Neural progenitor cell (in vitro differentiated cells): ENCODE measurements around the gene HS3ST3A1. TPM values are rescaled to one million over a fixed set of nuclear protein-coding genes. Genes with fewer than 3 reads are reported as not detected.
A peak's percentile ranks its signal among the peaks of the same experiment; 100 is the strongest.

Source experiments
- DNase-seq: peaks from one replicate; pipeline ENCODE4 v3.0.0-alpha.2; 2016; ENCODE audit warnings: low spot score
- H2AFZ ChIP-seq: fragments of 200-600 bp; sonication (generic); replicated peaks from 2 replicates; pipeline ENCODE4 v1.6.1; 2016; ENCODE audit warnings: antibody characterized with exemption
- H3F3A ChIP-seq: fragments of 200-600 bp; sonication (generic); 2 replicates; pipeline ENCODE4 v1.6.1; 2016; ENCODE audit warnings: antibody characterized with exemption, low read depth
- H3K27ac ChIP-seq: fragments of 200-600 bp; sonication (generic); 2 replicates; pipeline ENCODE4 v1.5.1; 2016; ENCODE audit warnings: mild to moderate bottlenecking
- H3K27me3 ChIP-seq: fragments of 200-600 bp; sonication (generic); 2 replicates; pipeline ENCODE4 v1.6.1; 2016; ENCODE audit warnings: mild to moderate bottlenecking, moderate library complexity
- H3K36me3 ChIP-seq: fragments of 200-600 bp; sonication (generic); 2 replicates; pipeline ENCODE4 v1.5.1; 2016
- H3K4me1 ChIP-seq: fragments of 200-600 bp; sonication (generic); 2 replicates; pipeline ENCODE4 v1.6.1; 2016; ENCODE audit warnings: mixed run types
- H3K4me2 ChIP-seq: fragments of 200-600 bp; sonication (generic); 2 replicates; pipeline ENCODE4 v1.6.1; 2016
- H3K4me3 ChIP-seq: fragments of 200-600 bp; sonication (generic); 2 replicates; pipeline ENCODE4 v1.5.1; 2016
- H3K79me2 ChIP-seq: fragments of 200-600 bp; sonication (generic); 2 replicates; pipeline ENCODE4 v1.6.1; 2016; ENCODE audit warnings: low read depth
- H3K9ac ChIP-seq: fragments of 200-600 bp; sonication (generic); 2 replicates; pipeline ENCODE4 v1.6.1; 2016
- H3K9me3 ChIP-seq: fragments of 200-600 bp; sonication (generic); 2 replicates; pipeline ENCODE4 v1.5.1; 2016; ENCODE audit warnings: low read depth
- H4K20me1 ChIP-seq: fragments of 200-600 bp; sonication (generic); 2 replicates; pipeline ENCODE4 v1.6.1; 2016; ENCODE audit warnings: low read depth
- H3K27ac Mint-ChIP-seq: 3 replicates; pipeline ENCODE4 v1.8.0; 2021; ENCODE audit warnings: mixed read lengths
- H3K27me3 Mint-ChIP-seq: 2 replicates; pipeline ENCODE4 v1.8.0; 2022; ENCODE audit warnings: low read depth, mild to moderate bottlenecking, inconsistent platforms, moderate library complexity, mixed read lengths; ENCODE audit not compliant: insufficient read depth
- H3K36me3 Mint-ChIP-seq: 3 replicates; pipeline ENCODE4 v1.8.0; 2021; ENCODE audit warnings: mixed read lengths
- H3K4me1 Mint-ChIP-seq: 3 replicates; pipeline ENCODE4 v1.8.0; 2021; ENCODE audit warnings: mixed read lengths
- H3K4me3 Mint-ChIP-seq: 3 replicates; pipeline ENCODE4 v1.8.0; 2021; ENCODE audit warnings: mild to moderate bottlenecking, moderate library complexity, mixed read lengths
- H3K9me3 Mint-ChIP-seq: 3 replicates; pipeline ENCODE4 v1.8.0; 2020; ENCODE audit warnings: mixed read lengths
- EZH2 ChIP-seq: fragments of 200-600 bp; sonication (generic); IDR thresholded peaks from 2 replicates; pipeline ENCODE4 v1.6.1; 2017; ENCODE audit warnings: antibody characterized with exemption, mild to moderate bottlenecking, moderate library complexity
- EZH2phosphoT487 ChIP-seq: fragments of 200-600 bp; sonication (generic); IDR thresholded peaks from 2 replicates; pipeline ENCODE4 v1.6.1; 2017; ENCODE audit warnings: antibody characterized with exemption
- total RNA-seq: library from RNA; depleted of rRNA; stranded (reverse); fragments of >200 nt; gene quantifications from 2 replicates; pipeline ENCODE4 v1.2.3, GENCODE V29; 2015; ENCODE audit warnings: low replicate concordance
- TF ChIP-seq, protein P1 (sequence below): fragments of 200-600 bp; sonication (generic); IDR thresholded peaks from 2 replicates; pipeline ENCODE4 v1.5.1; 2017; ENCODE audit warnings: antibody characterized with exemption, mild to moderate bottlenecking

HS3ST3A1 gene
- total RNA-seq, 1 donor from 2014 or later = 3.0 TPM

DNA sequence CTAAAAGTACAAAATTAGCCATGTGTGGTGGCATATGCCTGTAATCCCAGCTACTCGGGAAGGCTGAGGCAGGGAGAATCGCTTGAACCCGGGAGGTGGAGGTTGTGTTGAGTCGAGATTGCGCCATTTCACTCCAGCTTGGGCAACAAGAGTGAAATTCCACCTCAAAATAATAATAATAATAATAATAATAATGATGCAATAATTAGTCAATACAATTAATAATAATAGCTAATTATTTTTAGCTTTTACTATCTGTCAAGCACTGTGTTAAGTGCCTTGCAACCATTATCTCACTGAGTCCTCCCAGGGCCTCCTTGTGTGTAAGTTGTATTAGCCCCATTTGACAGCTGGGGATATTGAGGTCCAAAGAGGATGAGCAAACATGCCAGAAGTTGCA is 14.3 kb upstream of the HS3ST3A1 start:
- no peak for DNase-seq
- Histone ChIP-seq H3K4me1 (no peaks in the 10 kb centered on the region), H4K20me1 (no peaks in the 10 kb centered on the region), H3F3A (no peaks in the 10 kb centered on the region), H3K9ac (no peak overlapping the region), H3K79me2 (no peaks in the 10 kb centered on the region), H3K27ac (no peak overlapping the region), H3K36me3 (no peaks in the 10 kb centered on the region), H3K4me2 (no peak overlapping the region), H3K9me3 (no peaks in the 10 kb centered on the region), H3K4me3 (no peak overlapping the region), H3K27me3 (no peaks in the 10 kb centered on the region), H2AFZ (no peak overlapping the region)
- Mint-ChIP-seq H3K9me3 (peaks cover 13% of the 10 kb centered on the region), H3K27ac (no peak overlapping the region), H3K4me3 (no peak overlapping the region), H3K27me3 (peaks cover 3% of the 10 kb centered on the region), H3K4me1 (no peaks in the 10 kb centered on the region), H3K36me3 (no peaks in the 10 kb centered on the region)
- TF ChIP-seq, protein P1, sequence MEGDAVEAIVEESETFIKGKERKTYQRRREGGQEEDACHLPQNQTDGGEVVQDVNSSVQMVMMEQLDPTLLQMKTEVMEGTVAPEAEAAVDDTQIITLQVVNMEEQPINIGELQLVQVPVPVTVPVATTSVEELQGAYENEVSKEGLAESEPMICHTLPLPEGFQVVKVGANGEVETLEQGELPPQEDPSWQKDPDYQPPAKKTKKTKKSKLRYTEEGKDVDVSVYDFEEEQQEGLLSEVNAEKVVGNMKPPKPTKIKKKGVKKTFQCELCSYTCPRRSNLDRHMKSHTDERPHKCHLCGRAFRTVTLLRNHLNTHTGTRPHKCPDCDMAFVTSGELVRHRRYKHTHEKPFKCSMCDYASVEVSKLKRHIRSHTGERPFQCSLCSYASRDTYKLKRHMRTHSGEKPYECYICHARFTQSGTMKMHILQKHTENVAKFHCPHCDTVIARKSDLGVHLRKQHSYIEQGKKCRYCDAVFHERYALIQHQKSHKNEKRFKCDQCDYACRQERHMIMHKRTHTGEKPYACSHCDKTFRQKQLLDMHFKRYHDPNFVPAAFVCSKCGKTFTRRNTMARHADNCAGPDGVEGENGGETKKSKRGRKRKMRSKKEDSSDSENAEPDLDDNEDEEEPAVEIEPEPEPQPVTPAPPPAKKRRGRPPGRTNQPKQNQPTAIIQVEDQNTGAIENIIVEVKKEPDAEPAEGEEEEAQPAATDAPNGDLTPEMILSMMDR = no peak
- no peak for TF ChIP-seq EZH2phosphoT487
- TF ChIP-seq EZH2 = no peak

DNA sequence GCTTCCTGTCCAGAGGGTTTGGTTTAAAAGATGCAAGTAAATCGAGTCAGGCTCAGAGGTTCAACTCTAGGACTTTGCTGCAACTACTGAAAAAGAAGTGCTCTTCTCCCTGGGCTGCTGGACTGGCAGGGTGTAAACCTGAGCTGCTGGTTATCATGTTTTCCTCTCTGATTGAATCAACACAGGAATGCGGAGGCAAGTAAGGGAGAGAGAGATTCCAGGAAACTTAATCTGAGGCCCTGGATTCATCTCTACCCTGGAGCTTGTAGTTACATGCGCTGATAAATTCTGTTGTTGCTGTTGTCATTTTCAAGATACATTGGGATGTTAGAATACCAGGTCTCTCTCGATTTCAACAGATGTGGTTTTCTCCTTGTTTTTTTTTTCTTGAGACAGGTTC is 8.2 kb upstream of the HS3ST3A1 start:
- Histone ChIP-seq H3K9ac (no peak overlapping the region), H3K9me3 (no peaks in the 10 kb centered on the region), H3K36me3 (no peaks in the 10 kb centered on the region), H3F3A (no peaks in the 10 kb centered on the region), H2AFZ (peak overlapping the region; percentile 13), H4K20me1 (no peaks in the 10 kb centered on the region), H3K4me2 (no peak overlapping the region), H3K27me3 (no peaks in the 10 kb centered on the region), H3K79me2 (no peaks in the 10 kb centered on the region), H3K4me3 (no peak overlapping the region), H3K27ac (no peak overlapping the region), H3K4me1 (no peaks in the 10 kb centered on the region)
- H3K4me3 Mint-ChIP-seq = no peak overlapping the region
- H3K27ac Mint-ChIP-seq = no peak overlapping the region
- no peak for DNase-seq
- peaks cover 10% of the 10 kb centered on the region for H3K27me3 Mint-ChIP-seq
- H3K4me1 Mint-ChIP-seq = no peaks in the 10 kb centered on the region
- H3K36me3 Mint-ChIP-seq = no peaks in the 10 kb centered on the region
- no peak for TF ChIP-seq EZH2
- TF ChIP-seq, protein P1 = no peak
- TF ChIP-seq EZH2phosphoT487 = no peak
- H3K9me3 Mint-ChIP-seq = peaks cover 10% of the 10 kb centered on the region

DNA sequence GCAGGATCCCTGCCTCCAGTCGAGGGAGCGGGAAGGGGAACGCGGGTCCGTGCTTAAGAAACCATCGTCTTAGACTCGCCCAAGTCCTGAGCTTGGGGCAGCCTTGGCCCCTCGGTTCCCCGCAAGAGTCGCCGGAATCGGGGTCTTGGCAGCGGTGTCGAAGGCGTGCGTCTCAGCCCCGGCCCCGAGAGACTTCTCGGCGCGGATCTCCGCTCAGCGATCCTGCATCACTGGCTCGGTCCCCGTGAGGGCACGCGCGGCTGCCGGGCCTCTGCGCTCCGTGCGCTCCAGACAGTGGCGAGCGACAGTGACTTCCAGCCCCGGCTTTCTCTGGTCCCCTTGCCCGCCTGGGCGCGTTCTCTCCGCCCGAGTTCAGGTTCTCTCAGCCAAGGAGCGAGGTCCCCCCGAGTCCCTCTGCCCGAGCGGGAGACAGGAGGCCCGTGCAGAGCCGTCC is 380 bp downstream of the HS3ST3A1 start:
- H3K9ac ChIP-seq = no peak overlapping the region
- peaks cover 28% of the 10 kb centered on the region for H3K4me1 Mint-ChIP-seq
- no peaks in the 10 kb centered on the region for H3K36me3 ChIP-seq
- H3K36me3 Mint-ChIP-seq = no peaks in the 10 kb centered on the region
- H3K4me2 ChIP-seq = peak overlapping the region; percentile 84
- peak overlapping the region; percentile 58 for H3K4me3 ChIP-seq
- no peaks in the 10 kb centered on the region for H3K9me3 ChIP-seq
- H4K20me1 ChIP-seq = peaks cover 6% of the 10 kb centered on the region
- peaks cover 35% of the 10 kb centered on the region for H3F3A ChIP-seq
- H3K27ac Mint-ChIP-seq = no peak overlapping the region
- TF ChIP-seq EZH2phosphoT487 = no peak
- peak; percentile 41 for TF ChIP-seq EZH2
- TF ChIP-seq, protein P1 = no peak
- peak overlapping the region; percentile 83 for H3K4me3 Mint-ChIP-seq
- H3K9me3 Mint-ChIP-seq = peaks cover 2% of the 10 kb centered on the region
- peaks cover 10% of the 10 kb centered on the region for H3K27me3 Mint-ChIP-seq
- peaks cover 48% of the 10 kb centered on the region for H3K27me3 ChIP-seq
- H3K79me2 ChIP-seq = no peaks in the 10 kb centered on the region
- H2AFZ ChIP-seq = peak overlapping the region; percentile 83
- peaks cover 19% of the 10 kb centered on the region for H3K4me1 ChIP-seq
- no peak overlapping the region for H3K27ac ChIP-seq
- DNase-seq = peak; percentile 67
